Activated CD8-positive, alpha-beta memory T cell treated with anti-CD3 and anti-CD28 coated beads, Interleukin-2, amount 50 U/mL, for 24 hours (primary cell): Measurements from ENCODE around the gene OR8K3.

Experiments used
- DNase-seq: peaks from one replicate; pipeline ENCODE4 v3.0.0-alpha.2; 2020; ENCODE audit errors: extremely low read depth

OR8K3 gene

DNA sequence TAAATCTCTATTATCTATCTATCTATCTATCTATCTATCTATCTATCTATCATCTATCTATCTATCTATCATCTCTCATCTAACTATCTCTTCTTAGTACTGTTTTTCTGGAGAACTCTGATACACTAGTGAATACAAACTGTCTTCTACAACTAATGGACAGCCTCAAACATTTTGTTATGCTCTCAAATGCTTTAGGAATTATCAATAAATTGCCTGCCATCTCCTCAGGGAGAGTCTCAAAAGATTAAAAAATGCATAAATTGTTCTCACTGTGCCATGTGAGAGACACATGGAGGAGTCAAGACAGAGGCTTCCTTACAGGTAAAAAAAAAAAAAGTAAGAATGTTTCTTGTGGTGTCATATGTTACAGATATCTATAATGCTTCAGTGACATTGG, at the start of gene OR8K3:
TSS of gene OR8K3 (plus strand) at position 301 of the 400 bp plus-strand sequence. CDS start 3,163 bp downstream, outside the sequence.
- no peak for DNase-seq

DNA sequence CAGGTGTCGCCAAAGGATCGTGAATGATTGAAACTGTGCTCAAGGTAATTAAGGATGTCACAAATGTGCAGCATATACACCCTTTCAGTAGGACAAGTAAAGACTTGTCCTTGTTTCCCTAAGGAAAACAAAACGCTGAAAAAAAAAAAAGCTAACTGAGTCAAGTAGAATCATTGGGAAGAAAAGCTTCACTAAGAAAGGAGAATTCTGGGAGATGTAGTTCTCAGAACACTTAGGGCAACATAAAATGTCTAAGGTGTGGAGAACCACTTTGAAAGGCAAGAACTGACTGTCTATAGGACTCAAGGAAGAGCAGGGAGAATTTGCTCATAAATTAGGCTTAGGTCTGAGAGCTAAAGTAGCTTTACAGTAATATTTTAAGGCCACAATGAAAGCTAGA, 43.9 kb upstream of the OR8K3 start:
- DNase-seq: no peak

DNA sequence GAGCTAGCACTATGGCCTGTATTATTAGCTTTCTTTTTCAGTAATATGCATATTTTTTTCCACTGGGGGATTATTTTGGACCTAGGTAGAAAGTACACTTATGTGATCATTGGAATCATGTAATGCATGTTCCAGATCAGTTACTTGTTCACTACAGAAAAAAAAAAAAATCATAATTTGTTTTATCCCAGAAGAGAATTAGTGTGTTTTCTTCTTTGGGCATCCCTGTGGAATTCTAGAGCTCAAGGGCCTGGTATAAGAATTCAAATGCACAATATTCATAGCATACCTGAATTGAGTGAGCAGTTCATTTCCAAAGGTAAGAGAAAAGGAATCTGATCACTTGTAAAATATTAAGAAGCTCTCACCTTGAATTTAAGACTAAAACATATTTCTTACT, 41.1 kb upstream of the OR8K3 start, which contains the start of gene OR5T1:
TSS of gene OR5T1 (plus strand) at position 301 of the 400 bp plus-strand sequence. CDS start 1,485 bp downstream, outside the sequence.
- no peak for DNase-seq

DNA sequence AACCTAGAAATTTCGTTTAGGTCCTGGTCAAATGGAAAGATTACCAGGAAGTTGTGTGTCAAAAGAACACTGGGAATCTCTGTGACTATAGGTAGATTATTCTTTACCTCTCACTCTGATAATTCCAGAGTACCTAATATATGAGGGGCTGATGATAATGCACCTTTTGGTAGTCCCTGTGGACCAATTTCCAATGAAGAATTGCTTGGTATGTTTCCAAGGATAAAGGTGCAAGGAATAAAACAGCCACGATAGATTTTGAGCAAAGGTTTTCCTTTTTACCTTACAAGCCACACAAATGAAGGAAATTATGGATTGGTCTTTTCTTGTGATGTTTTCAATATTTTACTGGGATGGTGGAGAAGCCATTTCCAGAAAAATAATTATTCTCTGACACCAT, 22.8 kb upstream of the OR8K3 start, which contains the start of gene OR8H1:
TSS of gene OR8H1 (minus strand) at position 101 of the 400 bp plus-strand sequence. CDS start 1,192 bp downstream, outside the sequence.
- no peak for DNase-seq

DNA sequence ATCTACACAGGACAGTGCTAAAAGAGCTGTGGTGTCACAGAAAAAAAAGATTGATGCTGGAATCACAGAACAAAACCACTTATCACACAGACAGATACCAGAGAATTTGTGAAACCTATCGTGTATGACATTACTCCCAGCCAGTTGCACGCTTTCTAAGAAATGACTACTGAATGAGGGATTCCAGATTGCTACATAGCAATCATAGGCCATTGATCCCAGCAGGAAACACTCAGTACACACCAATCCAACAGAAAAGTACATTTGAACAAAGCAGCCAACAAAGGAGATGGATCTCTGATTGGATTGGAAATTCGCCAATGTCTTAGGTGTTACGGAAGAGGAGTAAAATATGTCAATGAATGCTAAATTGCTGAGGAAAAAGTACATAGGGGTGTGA, 18.0 kb upstream of the OR8K3 start:
- DNase-seq: no peak

DNA sequence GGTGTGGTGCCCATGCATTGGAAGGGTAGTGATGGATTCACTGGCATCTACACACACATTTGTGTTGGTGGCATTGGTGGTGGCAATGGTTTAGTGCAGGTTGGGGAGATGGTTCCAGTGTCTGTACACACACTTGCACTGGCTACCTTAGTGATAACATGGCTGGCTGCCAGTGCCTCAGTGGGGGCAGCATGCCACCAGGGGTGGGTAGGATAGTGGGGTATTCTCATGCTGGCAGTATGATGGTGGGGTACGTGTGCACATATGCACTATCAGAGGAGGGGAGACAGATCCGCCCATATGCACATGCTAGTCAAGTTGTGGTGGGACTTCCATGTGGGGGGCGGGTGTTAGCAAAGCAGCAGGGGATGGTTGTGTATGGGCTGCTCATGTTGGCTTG, 7.1 kb upstream of the OR8K3 start:
- DNase-seq: no peak

DNA sequence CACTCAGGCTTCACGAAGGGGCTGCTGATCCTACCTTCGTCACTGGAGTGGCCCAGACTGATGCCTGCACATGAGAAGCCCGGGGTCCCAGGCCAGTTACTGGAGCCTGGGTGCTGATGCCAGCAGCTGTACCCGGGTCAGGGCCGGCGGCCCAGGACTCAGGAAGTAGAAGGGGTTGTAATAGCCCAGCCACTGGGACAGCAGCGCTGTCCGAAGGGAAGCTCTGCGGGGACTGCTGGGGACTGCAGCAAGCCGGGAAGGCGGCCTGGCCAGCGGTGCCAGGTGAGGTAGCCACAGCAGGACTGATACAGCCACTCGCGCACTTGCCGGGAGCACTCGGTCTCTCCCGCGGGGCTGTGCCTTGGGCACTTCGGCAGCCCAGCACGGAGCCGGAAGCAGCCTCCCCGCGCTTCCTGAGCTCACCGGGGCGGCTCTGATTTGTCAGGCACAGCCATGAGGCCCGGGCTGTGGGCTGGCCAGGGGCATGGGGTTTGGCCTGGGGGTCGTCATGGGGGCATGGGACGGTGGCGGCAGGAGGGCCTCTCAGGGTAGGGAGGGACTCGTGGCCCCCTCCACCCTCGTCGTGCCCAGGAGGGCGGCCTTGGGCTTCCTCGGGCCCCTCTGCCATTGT, 17.0 kb downstream of the OR8K3 start:
- DNase-seq: no peak

DNA sequence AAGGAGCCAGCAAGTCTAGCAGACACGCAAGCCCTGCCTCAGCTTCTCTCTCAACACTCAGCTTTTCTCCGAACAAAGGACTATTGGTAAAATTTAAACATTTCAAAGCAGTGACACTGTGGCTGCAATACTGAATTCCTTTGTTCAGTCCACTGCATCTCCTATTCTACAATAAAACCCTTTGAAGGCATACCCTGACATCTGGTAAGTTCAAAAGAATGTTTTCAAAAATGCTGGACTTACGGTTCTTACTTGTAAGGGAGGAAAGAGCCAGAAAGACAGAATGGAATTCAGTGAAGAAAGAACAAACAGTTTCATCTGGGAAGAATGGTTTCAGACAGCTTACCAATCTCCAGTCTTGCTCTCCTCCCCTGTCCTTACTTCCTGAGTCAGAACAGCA, 18.2 kb downstream of the OR8K3 start:
- DNase-seq: no peak

DNA sequence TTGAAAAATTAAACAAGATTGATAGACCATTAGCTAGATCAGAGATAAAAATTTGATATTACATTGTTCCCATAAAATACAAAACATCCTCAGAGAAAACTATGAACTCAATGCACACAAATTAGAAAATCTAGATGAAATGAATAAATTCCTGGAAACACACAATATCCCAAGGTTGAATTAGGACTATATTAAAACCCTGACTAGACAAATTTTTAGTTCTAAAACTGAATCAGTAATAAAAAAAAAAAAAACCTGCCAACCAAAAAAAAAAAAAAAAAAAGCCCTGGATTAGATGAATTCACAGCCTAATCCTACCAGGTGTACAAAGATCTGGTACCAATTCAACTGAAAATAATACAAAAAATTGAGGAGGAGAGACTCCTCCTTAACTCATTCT, 25.3 kb downstream of the OR8K3 start:
- no peak for DNase-seq

DNA sequence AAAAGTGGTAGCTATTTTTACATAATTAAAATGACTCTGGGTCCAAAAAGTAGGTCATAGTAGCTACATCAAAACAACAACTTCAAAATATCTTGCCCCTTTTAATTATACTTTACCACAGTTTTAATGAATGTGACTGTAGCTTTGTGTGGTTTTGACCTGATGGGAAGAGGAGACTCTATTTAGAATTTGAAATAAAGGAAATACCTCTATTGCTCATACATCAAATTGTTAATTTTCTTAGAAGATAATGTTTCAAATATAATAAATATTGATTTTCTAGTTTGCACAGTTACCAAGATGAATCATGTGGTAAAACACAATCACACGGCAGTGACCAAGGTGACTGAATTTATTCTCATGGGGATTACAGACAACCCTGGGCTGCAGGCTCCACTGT, 30.8 kb downstream of the OR8K3 start, which contains the start of gene OR8K1:
TSS of gene OR8K1 (plus strand) at position 301 of the 400 bp plus-strand sequence. CDS start at position 301, 0 bp downstream.
- no peak for DNase-seq

DNA sequence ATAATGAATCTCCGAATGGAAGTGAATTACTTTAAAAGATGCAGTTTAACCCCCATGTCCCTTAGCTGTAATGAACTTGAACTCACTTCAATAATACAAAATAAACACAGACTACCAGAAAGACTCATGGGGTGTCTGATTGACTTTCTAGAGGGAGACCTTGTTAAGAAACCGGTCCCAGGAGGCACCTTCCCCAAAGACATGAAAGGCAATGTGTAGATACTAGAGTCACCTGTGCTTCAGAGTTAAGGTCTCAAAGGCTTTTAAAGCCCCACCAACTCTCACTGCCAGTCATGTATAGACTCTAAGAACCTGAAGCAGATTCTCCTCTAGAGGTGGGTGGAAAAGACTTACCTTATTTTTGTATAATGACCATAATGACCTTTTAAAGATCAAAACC, 39.0 kb downstream of the OR8K3 start, which contains the start of gene OR8J1:
TSS of gene OR8J1 (plus strand) at position 301 of the 400 bp plus-strand sequence. CDS start 5,956 bp downstream, outside the sequence.
- DNase-seq: no peak
